Measurements from ENCODE around the gene MAPK14.

MAPK14 gene

GRCh38 chr6:36138667-36139066 lies 111.1 kb downstream of the MAPK14 start:
- H3K4me3 ChIP-seq (ENCODE audit: extremely low read depth, insufficient read depth, low read length, poor library complexity, severe bottlenecking), result no peak overlapping the region
- H3K4me1 ChIP-seq (ENCODE audit: control insufficient read depth, insufficient read depth, low read length, poor library complexity, severe bottlenecking), result peaks cover 7% of the 10 kb centered on the region
- no peak overlapping the region for H3K27ac ChIP-seq (ENCODE audit: low read depth, low read length, severe bottlenecking)
- 91 to 92% methylated on average over 12 to 15 of the region's 15 CpGs for WGBS, 2 experiments (ENCODE audit: insufficient coverage in 2 of 2)
- H3K36me3 ChIP-seq (ENCODE audit: control insufficient read depth, insufficient read depth, low read length), result no peaks in the 10 kb centered on the region
- no peaks in the 10 kb centered on the region for H3K9me3 ChIP-seq (ENCODE audit: control insufficient read depth, low read length)

- Histone ChIP-seq H3K4me1 (ENCODE audit: control insufficient read depth, insufficient read depth, low read length, poor library complexity, severe bottlenecking) (peaks cover 7% of the 10 kb centered on the region), H3K4me3 (ENCODE audit: extremely low read depth, insufficient read depth, low read length, poor library complexity, severe bottlenecking) (no peak overlapping the region), H3K27ac (ENCODE audit: low read depth, low read length, severe bottlenecking) (no peak overlapping the region), H3K9me3 (ENCODE audit: control insufficient read depth, low read length) (no peaks in the 10 kb centered on the region), H3K36me3 (ENCODE audit: control insufficient read depth, insufficient read depth, low read length) (no peaks in the 10 kb centered on the region)
- 46 to 49% methylated on average over 6 of the region's 7 CpGs for WGBS, 2 experiments (ENCODE audit: insufficient coverage in 2 of 2)
These were observed 111.8 kb downstream of the MAPK14 start for GRCh38 chr6:36139431-36139830.

GRCh38 chr6:36139991-36140710 lies 112.5 kb downstream of the MAPK14 start:
- WGBS, 2 experiments (ENCODE audit: insufficient coverage in 2 of 2), result 82% methylated on average over 8 of the region's 8 CpGs
- Histone ChIP-seq H3K9me3 (ENCODE audit: control insufficient read depth, low read length) (no peaks in the 10 kb centered on the region), H3K36me3 (ENCODE audit: control insufficient read depth, insufficient read depth, low read length) (no peaks in the 10 kb centered on the region), H3K4me1 (ENCODE audit: control insufficient read depth, insufficient read depth, low read length, poor library complexity, severe bottlenecking) (peaks cover 7% of the 10 kb centered on the region), H3K27ac (ENCODE audit: low read depth, low read length, severe bottlenecking) (no peak overlapping the region), H3K4me3 (ENCODE audit: extremely low read depth, insufficient read depth, low read length, poor library complexity, severe bottlenecking) (no peak overlapping the region)

- H3K27ac ChIP-seq (ENCODE audit: low read depth, low read length, severe bottlenecking), result no peak overlapping the region
- no peaks in the 10 kb centered on the region for H3K9me3 ChIP-seq (ENCODE audit: control insufficient read depth, low read length)
- no peak overlapping the region for H3K4me3 ChIP-seq (ENCODE audit: extremely low read depth, insufficient read depth, low read length, poor library complexity, severe bottlenecking)
- no peaks in the 10 kb centered on the region for H3K36me3 ChIP-seq (ENCODE audit: control insufficient read depth, insufficient read depth, low read length)
- 89% methylated on average over 4 of the region's 4 CpGs; no CpG with 5 or more reads in 1 of the 2 experiments for WGBS, 2 experiments (ENCODE audit: insufficient coverage in 2 of 2)
- peaks cover 7% of the 10 kb centered on the region for H3K4me1 ChIP-seq (ENCODE audit: control insufficient read depth, insufficient read depth, low read length, poor library complexity, severe bottlenecking)
These were observed 113.5 kb downstream of the MAPK14 start for GRCh38 chr6:36141091-36141490.

- Histone ChIP-seq H3K27ac (ENCODE audit: low read depth, low read length, severe bottlenecking) (no peak overlapping the region), H3K9me3 (ENCODE audit: control insufficient read depth, low read length) (no peaks in the 10 kb centered on the region), H3K4me1 (ENCODE audit: control insufficient read depth, insufficient read depth, low read length, poor library complexity, severe bottlenecking) (peaks cover 7% of the 10 kb centered on the region), H3K4me3 (ENCODE audit: extremely low read depth, insufficient read depth, low read length, poor library complexity, severe bottlenecking) (no peak overlapping the region), H3K36me3 (ENCODE audit: control insufficient read depth, insufficient read depth, low read length) (no peaks in the 10 kb centered on the region)
- WGBS, 2 experiments (ENCODE audit: insufficient coverage in 2 of 2), result 92 to 98% methylated on average over 4 of the region's 4 CpGs
These were observed 114.4 kb downstream of the MAPK14 start for GRCh38 chr6:36141961-36142360.

- 84 to 92% methylated on average over 10 to 11 of the region's 13 CpGs for WGBS, 2 experiments (ENCODE audit: insufficient coverage in 2 of 2)
These were observed 115.6 kb downstream of the MAPK14 start for GRCh38 chr6:36142971-36143838.

GRCh38 chr6:36145495-36145894 lies 117.9 kb downstream of the MAPK14 start:
- Histone ChIP-seq H3K27ac (ENCODE audit: low read depth, low read length, severe bottlenecking) (no peak overlapping the region), H3K9me3 (ENCODE audit: control insufficient read depth, low read length) (no peaks in the 10 kb centered on the region), H3K36me3 (ENCODE audit: control insufficient read depth, insufficient read depth, low read length) (no peaks in the 10 kb centered on the region), H3K4me1 (ENCODE audit: control insufficient read depth, insufficient read depth, low read length, poor library complexity, severe bottlenecking) (peaks cover under 1% of the 10 kb centered on the region), H3K4me3 (ENCODE audit: extremely low read depth, insufficient read depth, low read length, poor library complexity, severe bottlenecking) (no peak overlapping the region)
- WGBS, 2 experiments (ENCODE audit: insufficient coverage in 2 of 2), result 88 to 96% methylated on average over 3 to 4 of the region's 4 CpGs

More at GRCh38 chr6:36142971-36143838, 115.6 kb downstream of the MAPK14 start:
- H3K36me3 ChIP-seq (ENCODE audit: control insufficient read depth, insufficient read depth, low read length), result no peaks in the 10 kb centered on the region
- H3K4me3 ChIP-seq (ENCODE audit: extremely low read depth, insufficient read depth, low read length, poor library complexity, severe bottlenecking), result no peak overlapping the region
- H3K9me3 ChIP-seq (ENCODE audit: control insufficient read depth, low read length), result no peaks in the 10 kb centered on the region
- no peak overlapping the region for H3K27ac ChIP-seq (ENCODE audit: low read depth, low read length, severe bottlenecking)
- H3K4me1 ChIP-seq (ENCODE audit: control insufficient read depth, insufficient read depth, low read length, poor library complexity, severe bottlenecking), result peaks cover 7% of the 10 kb centered on the region

- H3K36me3 ChIP-seq (ENCODE audit: control insufficient read depth, insufficient read depth, low read length), result no peaks in the 10 kb centered on the region
- WGBS, 2 experiments (ENCODE audit: insufficient coverage in 2 of 2), result 86 to 94% methylated on average over 3 of the region's 3 CpGs
- no peak overlapping the region for H3K4me3 ChIP-seq (ENCODE audit: extremely low read depth, insufficient read depth, low read length, poor library complexity, severe bottlenecking)
- no peaks in the 10 kb centered on the region for H3K9me3 ChIP-seq (ENCODE audit: control insufficient read depth, low read length)
- H3K4me1 ChIP-seq (ENCODE audit: control insufficient read depth, insufficient read depth, low read length, poor library complexity, severe bottlenecking), result no peaks in the 10 kb centered on the region
- H3K27ac ChIP-seq (ENCODE audit: low read depth, low read length, severe bottlenecking), result no peak overlapping the region
These were observed 119.7 kb downstream of the MAPK14 start for GRCh38 chr6:36147294-36147693.

GRCh38 chr6:36149476-36149875 lies 121.9 kb downstream of the MAPK14 start:
- H3K36me3 ChIP-seq (ENCODE audit: control insufficient read depth, insufficient read depth, low read length), result no peaks in the 10 kb centered on the region
- H3K27ac ChIP-seq (ENCODE audit: low read depth, low read length, severe bottlenecking), result no peak overlapping the region
- no peaks in the 10 kb centered on the region for H3K4me1 ChIP-seq (ENCODE audit: control insufficient read depth, insufficient read depth, low read length, poor library complexity, severe bottlenecking)
- H3K9me3 ChIP-seq (ENCODE audit: control insufficient read depth, low read length), result no peaks in the 10 kb centered on the region
- no peak overlapping the region for H3K4me3 ChIP-seq (ENCODE audit: extremely low read depth, insufficient read depth, low read length, poor library complexity, severe bottlenecking)

GRCh38 chr6:36150283-36150682 lies 122.7 kb downstream of the MAPK14 start:
- Histone ChIP-seq H3K4me3 (ENCODE audit: extremely low read depth, insufficient read depth, low read length, poor library complexity, severe bottlenecking) (no peak overlapping the region), H3K4me1 (ENCODE audit: control insufficient read depth, insufficient read depth, low read length, poor library complexity, severe bottlenecking) (no peaks in the 10 kb centered on the region), H3K36me3 (ENCODE audit: control insufficient read depth, insufficient read depth, low read length) (no peaks in the 10 kb centered on the region), H3K9me3 (ENCODE audit: control insufficient read depth, low read length) (no peaks in the 10 kb centered on the region), H3K27ac (ENCODE audit: low read depth, low read length, severe bottlenecking) (no peak overlapping the region)
- WGBS, 2 experiments (ENCODE audit: insufficient coverage in 2 of 2), result 83 to 90% methylated on average over 1 of the region's 3 CpGs

GRCh38 chr6:36154286-36154685 lies 126.7 kb downstream of the MAPK14 start:
- Histone ChIP-seq H3K36me3 (ENCODE audit: control insufficient read depth, insufficient read depth, low read length) (no peaks in the 10 kb centered on the region), H3K9me3 (ENCODE audit: control insufficient read depth, low read length) (peaks cover 3% of the 10 kb centered on the region), H3K4me3 (ENCODE audit: extremely low read depth, insufficient read depth, low read length, poor library complexity, severe bottlenecking) (no peak overlapping the region), H3K27ac (ENCODE audit: low read depth, low read length, severe bottlenecking) (no peak overlapping the region), H3K4me1 (ENCODE audit: control insufficient read depth, insufficient read depth, low read length, poor library complexity, severe bottlenecking) (no peaks in the 10 kb centered on the region)
- 88 to 93% methylated on average over 1 of the region's 2 CpGs for WGBS, 2 experiments (ENCODE audit: insufficient coverage in 2 of 2)

Data from mesodermal cell (in vitro differentiated cells).